ENCODE measurements around the gene SLC16A13. TPM values are rescaled to one million over a fixed set of nuclear protein-coding genes. Genes with fewer than 3 reads are reported as not detected.

SLC16A13 gene
- total and polyA plus RNA-seq, 7 donors, result 0.17 to 1.5 (median 0.57) TPM

DNA sequence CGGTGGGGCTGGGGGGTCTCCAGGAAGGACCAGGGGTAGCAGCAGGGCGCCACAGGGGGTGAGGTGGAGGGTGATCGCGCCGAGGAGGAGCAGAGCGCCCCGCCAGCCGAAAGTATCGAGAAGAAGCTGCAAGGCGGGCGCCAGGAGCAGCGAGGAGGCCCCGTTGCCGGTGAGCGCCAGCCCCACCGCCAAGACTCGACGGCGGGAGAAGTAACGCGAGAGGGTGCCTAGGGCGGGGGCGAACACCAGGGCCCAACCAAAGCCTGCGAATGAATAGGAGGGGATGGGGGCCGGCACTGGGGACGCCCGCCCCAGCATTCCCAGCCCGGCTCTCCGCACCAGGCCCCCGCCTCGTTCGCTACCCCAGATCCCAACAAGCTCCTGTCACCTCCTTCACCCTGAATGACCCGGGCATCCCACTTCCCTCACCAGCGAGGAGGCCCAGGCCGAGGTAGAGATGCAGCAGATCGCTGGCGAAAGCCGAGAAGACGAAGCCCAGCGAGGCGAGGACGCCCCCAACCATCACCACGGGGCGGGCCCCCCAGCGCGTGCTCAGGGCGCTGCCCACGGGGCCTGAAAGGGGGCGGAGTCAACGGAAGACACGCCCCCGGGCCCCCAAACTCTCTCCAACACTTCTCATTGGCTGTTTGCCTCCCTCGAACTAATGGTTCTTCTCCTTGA, 6.8 kb downstream of the SLC16A13 start:
- TF ChIP-seq, protein P1, sequence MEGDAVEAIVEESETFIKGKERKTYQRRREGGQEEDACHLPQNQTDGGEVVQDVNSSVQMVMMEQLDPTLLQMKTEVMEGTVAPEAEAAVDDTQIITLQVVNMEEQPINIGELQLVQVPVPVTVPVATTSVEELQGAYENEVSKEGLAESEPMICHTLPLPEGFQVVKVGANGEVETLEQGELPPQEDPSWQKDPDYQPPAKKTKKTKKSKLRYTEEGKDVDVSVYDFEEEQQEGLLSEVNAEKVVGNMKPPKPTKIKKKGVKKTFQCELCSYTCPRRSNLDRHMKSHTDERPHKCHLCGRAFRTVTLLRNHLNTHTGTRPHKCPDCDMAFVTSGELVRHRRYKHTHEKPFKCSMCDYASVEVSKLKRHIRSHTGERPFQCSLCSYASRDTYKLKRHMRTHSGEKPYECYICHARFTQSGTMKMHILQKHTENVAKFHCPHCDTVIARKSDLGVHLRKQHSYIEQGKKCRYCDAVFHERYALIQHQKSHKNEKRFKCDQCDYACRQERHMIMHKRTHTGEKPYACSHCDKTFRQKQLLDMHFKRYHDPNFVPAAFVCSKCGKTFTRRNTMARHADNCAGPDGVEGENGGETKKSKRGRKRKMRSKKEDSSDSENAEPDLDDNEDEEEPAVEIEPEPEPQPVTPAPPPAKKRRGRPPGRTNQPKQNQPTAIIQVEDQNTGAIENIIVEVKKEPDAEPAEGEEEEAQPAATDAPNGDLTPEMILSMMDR (IDR thresholded peaks at IDR 0.05), result no peak
- Histone ChIP-seq H3K27me3 (ENCODE audit: insufficient read depth in 3 of 3, low read length in 2 of 3) (peaks cover 0 to 29% (median 12%) of the 10 kb centered on the region in 3 donors), H3K4me1 (peaks cover 21% of the 10 kb centered on the region), H3K36me3 (ENCODE audit: insufficient read depth in 1 of 2, low read depth in 1 of 2) (no peaks in the 10 kb centered on the region), H3K9me3 (no peaks in the 10 kb centered on the region), H3K4me3 (peak overlapping the region; percentile 60), H3K27ac (no peak overlapping the region)
- no peak for ATAC-seq
- WGBS, 3 donors, result 17 to 21% (median 21%) methylated on average over 43 to 53 of the region's 53 CpGs
- DNase-seq, result no peak
- intact Hi-C loops (cut with DNase I), result no loop called here

DNA sequence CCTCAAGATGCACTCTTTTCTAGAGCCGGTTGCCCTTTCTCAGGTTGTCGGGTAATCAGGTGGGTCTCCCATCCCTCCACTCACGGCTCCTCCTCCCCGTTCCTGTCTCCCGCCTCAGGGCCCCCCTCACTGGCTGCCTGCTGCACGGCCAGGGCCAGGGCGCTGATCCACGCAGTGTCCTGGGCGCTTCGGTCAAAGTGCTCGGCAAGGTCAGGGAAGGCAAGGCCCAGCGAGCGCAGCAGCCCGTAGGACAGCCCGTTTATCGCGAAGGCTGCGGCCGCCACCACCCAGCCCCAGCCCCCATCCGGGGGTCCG, 7.3 kb downstream of the SLC16A13 start:
- no peak overlapping the region for H3K27ac ChIP-seq
- peak in 1 of 2 donors; percentile 60 for DNase-seq
- no peaks in the 10 kb centered on the region for H3K9me3 ChIP-seq
- WGBS, 3 donors, result 1 to 4% (median 2%) methylated on average over 21 of the region's 21 CpGs
- no peaks in the 10 kb centered on the region for H3K36me3 ChIP-seq (ENCODE audit: insufficient read depth in 1 of 2, low read depth in 1 of 2)
- TF ChIP-seq, protein P1 (IDR thresholded peaks at IDR 0.05), result no peak
- intact Hi-C loops (cut with DNase I), result no loop called here
- peaks cover 0 to 29% (median 12%) of the 10 kb centered on the region in 3 donors for H3K27me3 ChIP-seq (ENCODE audit: insufficient read depth in 3 of 3, low read length in 2 of 3)
- peak overlapping the region; percentile 60 for H3K4me3 ChIP-seq
- peaks cover 21% of the 10 kb centered on the region for H3K4me1 ChIP-seq
- peak in 3 of 4 donors; percentile 21 to 38 (median 31) for ATAC-seq

DNA sequence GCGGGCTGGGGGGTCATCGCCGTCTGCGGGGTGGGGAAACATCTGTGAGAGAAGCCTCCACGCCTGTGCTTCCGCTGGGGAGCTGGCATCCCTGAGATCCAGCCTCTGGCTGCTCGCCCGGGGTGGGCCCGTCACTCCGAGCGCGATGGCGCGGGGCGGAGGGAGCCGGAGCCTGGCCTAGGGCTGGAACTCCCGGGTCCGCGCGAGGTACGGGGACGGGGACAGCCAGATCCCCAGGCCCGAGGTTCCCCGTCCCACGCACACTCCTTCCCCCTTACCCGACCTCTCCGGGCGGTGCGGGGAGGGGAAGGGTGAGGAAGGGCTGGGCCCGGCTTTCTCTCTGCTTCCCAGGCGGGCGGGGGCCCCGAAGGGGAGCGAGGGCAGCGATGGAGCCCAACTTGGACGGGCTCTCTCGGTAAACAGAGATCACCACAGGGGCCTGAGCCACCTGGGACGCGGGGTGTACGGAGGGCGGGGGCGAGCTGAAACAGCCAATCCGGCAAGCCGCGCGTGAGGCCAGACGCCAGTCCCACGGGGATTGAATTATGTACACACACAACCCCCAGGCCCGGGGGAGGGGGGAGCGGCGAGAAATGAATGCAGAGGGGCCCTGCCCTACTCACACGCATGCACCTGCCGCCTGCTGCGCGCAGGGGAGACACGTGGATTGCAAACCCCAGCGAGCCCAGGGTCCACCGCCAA, 7.8 kb downstream of the SLC16A13 start, which contains the start of gene SLC16A11:
SLC16A11 (minus strand) TSS at position 596 of the 702 bp plus-strand sequence; CDS start at position 17, 579 bp downstream.
- no peaks in the 10 kb centered on the region for H3K36me3 ChIP-seq (ENCODE audit: insufficient read depth in 1 of 2, low read depth in 1 of 2)
- H3K4me1 ChIP-seq, result peaks cover 21% of the 10 kb centered on the region
- intact Hi-C loops (cut with DNase I), result no loop called here
- no peak within 1 kb of the TSS for H3K27ac ChIP-seq
- ATAC-seq (peak; percentile 17 to 58 (median 34)), DNase-seq (peak; percentile 64 to 71)
- WGBS, 3 donors, result 1 to 5% (median 2%) methylated on average over 35 to 58 of the region's 58 CpGs
- peaks cover 0 to 29% (median 12%) of the 10 kb centered on the region in 3 donors for H3K27me3 ChIP-seq (ENCODE audit: insufficient read depth in 3 of 3, low read length in 2 of 3)
- TF ChIP-seq, protein P1 (IDR thresholded peaks at IDR 0.05), result no peak
- H3K9me3 ChIP-seq, result no peaks in the 10 kb centered on the region
- peak within 1 kb of the TSS; percentile 60 for H3K4me3 ChIP-seq

- Histone ChIP-seq H3K36me3 (ENCODE audit: insufficient read depth in 1 of 2, low read depth in 1 of 2) (no peaks in the 10 kb centered on the region), H3K4me1 (peaks cover 21% of the 10 kb centered on the region), H3K4me3 (peak overlapping the region; percentile 57), H3K27ac (no peak overlapping the region), H3K9me3 (no peaks in the 10 kb centered on the region), H3K27me3 (ENCODE audit: insufficient read depth in 3 of 3, low read length in 2 of 3) (peaks cover 0 to 29% (median 10%) of the 10 kb centered on the region in 3 donors)
- 19 to 27% (median 21%) methylated on average over 5 of the region's 5 CpGs for WGBS, 3 donors
- ATAC-seq (peak in 2 of 4 donors; percentile 46 to 72), DNase-seq (no peak)
- TF ChIP-seq, protein P1 (IDR thresholded peaks at IDR 0.05), result peak; percentile 81
- intact Hi-C loops (cut with DNase I), result loop anchor here in 1 of 2 donors (5.0 kb wide), 1 partner anchor 252 kb away; no protein-coding TSS in a partner anchor
Observed at GRCh38 chr17:7045492-7046126, 9.8 kb downstream of the SLC16A13 start.

Data from psoas muscle (tissue), 8 donors.